HL-60/S4 treated with phorbol 12-myristate 13-acetate at 8.2 ng/mL for 4 days and 3 days (cell line): ENCODE results near the gene IRX2.

ENCODE experiments used
- in situ Hi-C: fragments of 300-500 bp; cut with MboI; formaldehyde crosslinking; loops from 2 replicates; pipeline ENCODE4 v1.15.0; 2022; ENCODE audit warnings: low sequenced_read_pairs

The IRX2 gene

DNA sequence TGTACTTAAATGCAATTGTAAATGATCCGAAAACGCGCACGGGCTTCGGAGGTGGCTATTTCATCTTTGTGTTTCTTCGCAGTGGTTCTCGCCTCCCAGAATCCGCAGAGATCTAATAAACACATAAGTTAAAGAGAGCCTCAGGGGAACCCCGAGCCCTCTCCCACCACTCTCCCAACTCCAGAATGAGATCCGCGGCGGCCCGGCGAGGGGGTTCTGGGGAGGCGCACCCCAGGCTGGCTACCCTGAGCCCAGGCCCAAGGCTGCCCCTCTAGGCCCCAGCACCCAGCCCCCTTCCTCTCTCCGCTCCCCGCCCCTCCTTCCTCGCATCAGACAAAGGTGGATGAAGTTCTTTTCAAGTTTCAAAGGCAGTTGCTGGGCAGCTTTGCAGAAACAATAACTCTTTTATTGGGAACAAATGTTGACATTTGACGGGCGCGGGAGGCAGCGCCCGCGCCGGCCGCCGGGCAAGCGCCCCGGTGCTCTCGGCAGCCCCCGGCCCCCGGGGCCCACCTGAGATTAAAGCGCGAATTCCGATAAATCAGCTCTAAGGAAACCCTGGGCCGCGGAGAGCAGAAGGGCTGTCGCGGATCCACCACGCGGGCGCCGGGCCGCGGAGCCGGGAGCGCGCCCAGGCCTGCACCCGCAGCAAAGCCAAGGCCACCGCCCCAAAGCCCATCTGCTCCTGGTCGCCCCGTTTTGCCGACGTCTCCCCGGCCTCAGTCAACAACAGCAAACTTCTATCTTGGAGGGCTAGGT is 8.4 kb downstream of the IRX2 start:
- in situ Hi-C loops: no loop called here

DNA sequence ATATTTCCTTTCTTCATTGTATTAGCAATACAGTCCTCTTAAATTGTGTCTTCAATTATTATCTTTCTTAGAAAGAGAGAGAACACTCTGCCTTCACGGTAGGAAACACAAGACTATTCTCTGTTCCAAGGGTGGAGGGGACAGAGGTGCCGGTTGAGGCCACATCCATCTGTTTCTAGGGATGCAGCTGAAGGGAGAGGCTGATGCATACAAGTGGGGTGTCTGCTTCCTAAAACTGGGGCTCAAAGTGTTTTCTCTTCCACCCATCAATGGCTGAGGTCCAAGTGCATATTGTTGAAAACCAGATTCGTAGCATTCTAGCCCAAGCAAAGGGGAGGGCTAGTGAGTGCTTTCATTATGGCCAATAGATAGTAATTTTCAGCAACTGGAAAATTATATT is 9.5 kb downstream of the IRX2 start:
- in situ Hi-C loops: no loop called here

DNA sequence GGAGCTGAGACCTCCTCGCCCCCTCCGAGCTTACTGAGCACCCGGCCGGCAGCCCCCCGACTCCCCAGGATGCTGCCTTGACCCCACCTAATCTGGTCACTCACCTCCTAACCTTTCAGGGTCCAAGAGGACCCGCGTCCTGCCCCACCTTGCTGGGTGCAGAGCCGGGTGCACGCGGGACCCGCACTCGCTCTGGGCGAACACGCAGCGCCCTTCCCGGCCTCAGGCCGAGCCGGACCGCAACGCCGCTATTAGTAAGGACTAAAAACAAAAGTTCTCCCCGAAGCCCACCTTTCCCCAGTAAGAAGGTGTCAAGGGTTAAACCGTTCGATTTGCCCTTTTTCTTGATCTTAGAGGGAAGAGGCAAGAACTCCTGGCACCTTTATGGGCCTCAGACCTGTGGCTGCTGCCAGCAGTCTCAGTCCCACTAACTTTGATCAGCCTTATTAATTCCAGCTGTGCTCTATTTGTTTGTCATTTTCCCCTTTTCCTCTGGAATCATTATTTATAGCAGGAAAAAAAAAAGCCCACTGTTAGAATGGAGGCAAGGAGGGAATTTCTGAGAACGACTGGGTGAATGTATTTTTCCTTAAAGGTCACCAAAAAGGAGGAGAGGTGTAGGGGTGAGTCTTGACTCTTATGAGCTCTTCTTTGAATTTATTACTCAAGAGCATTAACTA is 10.5 kb downstream of the IRX2 start:
- in situ Hi-C loops: no loop called here

DNA sequence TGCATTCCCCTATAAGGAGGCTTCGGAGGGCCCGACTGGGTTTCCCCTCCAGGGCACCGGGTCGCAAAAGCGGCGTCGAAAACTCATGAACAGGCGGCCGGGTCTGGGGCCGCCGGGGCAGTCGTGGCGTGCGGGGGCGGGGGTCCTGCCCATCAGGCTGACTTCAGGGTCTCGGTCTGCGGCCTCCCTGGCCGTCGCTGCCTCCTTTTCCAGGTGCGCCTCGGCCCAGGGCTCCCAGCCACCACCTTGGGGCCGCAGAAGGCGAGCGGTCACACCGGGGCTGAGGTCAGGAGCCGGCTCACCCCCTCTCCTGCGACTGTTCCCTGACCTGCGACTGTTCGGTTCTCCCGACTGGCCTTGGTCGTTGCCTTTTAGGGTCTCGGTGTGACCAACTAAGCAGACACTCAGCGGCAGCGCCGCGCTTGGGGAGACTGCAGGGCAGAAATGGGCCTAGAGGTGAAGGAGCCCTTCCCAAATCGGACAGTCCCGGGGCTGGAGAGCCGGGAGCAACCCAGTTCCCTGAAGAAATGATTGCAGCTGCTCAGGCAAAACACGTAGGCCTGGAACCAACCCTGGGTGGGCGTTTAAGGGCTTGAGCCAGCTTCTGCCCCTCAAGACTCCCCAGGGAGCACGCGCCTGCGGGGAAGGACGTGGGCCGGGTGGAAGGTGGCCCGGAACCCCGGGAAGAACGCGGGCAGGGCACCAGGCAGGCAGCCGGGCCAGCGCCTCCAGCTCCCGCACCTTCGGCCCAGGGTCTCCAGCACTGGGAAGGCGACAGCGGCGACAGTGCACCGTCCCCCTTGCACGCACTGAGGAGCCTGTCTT is 11.2 kb downstream of the IRX2 start:
- in situ Hi-C loops: no loop called here

DNA sequence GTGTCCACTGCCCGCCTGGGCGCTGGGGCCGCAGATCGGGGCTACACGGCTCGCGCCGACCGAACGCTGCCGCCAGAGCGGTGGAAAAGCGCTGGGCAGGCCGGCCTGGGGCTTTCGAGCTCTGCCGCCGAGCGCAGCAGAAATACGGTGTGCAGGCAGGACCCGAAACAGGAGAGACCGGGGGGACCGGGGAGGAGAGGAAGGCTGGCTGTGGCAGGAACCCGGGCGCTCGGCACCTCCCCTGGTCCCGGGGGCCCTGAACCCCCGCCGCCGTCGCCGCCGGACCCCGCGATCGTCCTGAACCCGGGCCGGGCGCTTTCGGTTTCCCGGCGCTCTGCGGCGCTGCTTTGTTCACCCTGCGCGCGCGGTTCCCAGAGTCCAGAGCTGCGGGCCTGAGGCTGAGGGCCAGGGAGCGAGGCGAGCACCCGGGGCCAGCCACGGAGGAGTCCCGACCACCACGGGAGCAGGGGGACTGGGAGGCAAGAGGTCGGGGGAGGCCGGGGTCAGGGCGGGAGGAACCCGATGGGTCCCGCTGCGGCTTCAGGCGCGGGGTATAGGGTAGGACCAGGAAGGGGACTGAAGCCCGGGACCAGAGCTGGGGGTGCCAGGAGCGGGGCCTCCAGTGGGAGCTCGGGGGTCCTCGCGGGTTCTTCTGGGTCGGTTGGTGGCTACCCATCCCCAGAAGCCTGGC is 12.0 kb downstream of the IRX2 start:
- in situ Hi-C loops: no loop called here

DNA sequence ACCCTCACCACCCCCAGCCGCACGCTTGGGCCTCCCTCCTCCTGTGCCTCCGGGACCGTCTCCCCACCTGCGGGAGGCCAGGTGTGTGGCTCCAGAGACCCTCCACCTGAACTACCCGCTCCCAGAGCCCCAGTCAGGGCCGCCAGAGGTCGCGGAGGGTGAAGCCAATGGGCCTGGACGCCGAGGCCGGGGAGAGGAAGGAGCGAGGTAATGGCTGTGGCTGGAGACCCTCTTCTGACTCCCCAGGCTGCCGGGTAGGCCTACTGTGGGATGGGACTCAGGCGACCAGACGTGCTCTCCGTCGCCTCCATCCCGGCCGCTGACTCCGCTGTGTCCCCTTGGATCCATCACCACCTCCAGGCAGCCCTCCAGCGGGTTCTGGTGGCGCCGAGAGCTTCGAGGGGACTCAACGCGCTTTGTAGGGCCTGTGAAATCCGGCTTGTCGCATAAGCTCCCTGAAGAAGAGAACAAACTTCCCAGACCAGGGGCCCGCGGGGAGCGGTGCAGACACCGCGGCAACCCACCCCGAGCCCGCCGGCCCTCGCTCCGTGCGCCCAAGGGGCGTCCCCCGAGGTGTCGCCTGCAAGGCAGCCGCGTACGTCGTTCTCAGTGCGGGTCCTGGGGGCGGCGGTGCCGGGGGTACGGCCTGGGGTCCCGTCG is 12.6 kb downstream of the IRX2 start:
- in situ Hi-C loops: no loop called here

DNA sequence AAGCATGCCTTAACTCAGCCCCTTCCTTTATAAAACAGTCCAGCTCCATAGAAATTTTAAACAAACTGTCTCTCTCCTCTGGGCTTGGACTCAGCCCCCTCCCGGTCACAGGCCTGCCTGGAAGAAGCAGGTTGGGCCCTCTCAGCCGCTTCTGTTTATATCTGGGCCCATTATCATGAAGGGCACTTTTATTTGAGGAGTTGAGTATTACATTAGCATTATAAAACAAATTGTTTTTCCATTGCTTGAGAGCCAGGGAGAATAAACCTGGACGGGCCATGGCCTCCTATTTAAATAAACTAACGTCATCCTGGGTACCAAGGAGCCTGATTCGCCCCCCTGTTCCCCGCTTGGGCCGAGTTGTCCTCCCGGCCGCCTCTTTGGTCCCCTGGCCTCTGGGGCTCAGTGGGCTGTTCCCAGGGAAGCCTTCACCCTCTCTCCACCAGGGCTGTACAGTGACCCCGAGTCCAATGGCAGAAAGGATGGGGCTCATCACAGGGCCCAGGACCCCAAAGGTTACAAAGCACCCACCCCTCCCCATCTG is 13.2 kb downstream of the IRX2 start:
- in situ Hi-C loops: no loop called here

DNA sequence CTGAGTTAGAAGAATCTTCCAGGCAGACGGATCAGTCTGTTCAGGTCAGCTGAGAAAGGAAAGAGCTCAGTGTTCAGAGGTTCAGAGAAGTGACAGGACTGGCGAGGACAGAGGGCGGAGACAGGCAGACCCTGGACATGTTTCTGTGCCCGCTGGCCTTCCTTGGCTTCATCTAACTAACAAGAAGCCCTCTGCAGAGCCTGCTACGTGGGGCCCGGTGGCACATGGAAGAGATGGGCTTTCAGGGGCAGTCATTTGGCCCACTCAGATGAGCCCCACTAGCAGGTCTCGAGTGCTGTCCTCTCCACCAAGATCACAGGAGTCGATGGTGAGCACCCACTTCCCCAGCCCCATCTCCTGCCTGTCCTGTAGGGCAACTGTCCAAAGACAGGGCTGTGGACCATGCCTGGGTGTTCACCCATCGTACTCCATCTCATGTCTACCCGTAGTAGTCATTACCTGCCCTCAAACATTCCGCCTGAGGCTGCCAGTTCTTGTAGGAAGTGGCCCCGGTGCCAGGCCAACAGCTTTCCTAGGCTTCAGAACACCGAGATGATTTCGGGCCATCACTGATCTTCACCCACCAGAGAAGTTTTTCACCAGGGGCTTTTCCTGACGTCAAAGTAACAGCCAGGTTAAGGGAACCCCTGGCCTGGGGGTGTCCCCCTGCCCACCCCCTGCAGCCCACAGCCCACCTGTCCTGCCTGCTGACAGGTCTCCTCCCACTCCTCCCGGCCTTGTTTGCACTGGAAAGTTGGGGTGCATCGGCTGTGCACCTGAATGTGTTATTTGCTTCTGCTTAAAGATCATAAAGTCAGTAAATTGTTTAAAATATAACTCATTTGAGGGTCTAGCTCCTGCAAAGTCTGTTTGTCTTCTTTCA is 14.0 kb downstream of the IRX2 start:
- in situ Hi-C loops: no loop called here

DNA sequence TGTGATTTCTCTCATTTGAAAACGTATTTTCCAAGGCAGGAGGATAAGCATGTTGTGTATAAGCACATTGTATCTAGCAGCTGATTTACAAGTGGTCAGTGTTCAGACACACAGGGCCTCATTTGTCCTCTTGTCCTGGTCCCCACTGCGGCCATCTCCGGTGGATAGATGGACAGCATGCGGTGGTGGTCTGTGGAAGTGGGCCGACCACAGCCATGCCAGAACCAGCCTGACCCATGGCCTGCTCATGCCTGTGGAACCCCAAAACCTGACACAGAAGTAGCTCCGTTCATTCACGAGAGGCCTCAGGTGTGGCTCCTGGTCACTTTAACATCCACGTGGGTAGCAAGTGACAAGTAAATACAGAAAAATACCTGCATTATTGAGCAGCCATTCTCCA is 14.6 kb downstream of the IRX2 start:
- in situ Hi-C loops: no loop called here

DNA sequence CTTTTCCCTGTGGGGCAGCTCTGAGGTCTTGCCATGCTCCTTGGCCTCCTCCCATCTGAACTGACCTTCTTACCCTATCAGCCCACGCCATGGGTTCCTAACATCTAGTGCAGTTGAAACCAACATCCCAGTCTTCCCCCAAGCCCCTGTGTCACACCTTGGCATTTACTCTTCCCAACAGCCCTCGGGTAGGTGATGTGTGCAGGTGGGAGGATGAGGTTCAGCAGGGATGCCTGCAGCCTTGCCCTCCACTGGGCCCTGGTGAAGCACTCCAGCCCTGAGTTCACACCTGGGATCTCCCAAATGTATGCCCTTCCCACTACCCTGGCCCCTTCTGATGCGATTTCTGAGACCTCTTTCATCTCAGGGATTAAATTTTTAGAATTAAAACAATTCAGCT is 15.5 kb downstream of the IRX2 start:
- in situ Hi-C loops: no loop called here

DNA sequence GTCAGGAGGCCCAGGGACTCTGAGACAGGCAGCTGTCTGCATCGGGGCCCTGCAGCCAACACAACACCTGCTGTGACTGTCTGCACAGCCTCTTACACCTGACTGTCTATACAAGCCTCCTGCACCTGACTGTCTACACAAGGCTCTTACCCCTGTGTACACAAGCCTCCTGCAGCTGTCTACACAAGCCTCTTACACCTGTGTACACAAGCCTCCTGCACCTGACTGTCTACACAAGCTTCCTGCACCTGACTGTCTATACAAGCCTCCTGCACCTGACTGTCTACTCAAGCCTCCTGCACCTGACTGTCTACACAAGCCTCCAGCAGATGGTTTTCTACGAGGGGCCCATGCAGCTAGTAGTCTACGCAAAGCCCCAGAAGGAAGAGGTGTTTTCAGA is 18.6 kb downstream of the IRX2 start:
- in situ Hi-C loops: no loop called here

DNA sequence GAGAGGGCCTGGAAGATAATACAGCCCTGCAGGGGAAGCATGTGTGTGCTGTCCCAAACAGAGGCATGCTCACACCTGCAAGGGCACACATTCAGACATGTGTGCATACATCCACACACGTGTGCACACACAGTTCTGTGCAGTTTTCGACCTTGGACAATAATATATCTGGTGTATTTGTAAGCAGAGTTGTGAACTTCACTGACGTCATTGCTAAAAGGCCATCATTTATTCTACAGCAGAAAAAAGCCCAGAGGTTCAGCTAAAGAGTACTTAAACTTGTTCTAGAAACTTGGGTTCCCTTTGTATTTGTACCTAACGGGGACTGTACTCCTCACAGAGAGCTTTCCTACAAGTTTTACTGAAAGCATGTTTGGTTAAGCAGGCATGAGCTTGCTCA is 19.5 kb downstream of the IRX2 start:
- in situ Hi-C loops: no loop called here

DNA sequence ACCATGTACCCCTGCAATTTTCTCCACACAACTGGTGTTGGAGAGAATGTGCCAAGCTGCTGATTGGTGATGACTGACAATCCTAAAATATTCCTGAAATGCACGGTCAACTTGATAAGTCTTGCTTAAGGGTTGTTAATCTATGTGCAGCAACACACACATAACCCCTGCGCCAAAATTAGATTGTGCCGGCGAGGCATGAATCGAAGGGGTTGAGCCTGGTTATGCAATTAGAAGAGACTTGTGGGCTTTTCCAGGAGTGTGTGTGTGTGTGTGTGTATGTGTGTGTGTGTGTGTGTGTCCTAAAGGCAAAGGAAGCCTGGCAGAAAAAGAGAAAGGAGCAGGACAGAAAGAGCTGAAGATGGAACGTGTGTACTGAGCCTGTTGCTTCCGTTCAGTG is 22.3 kb downstream of the IRX2 start:
- in situ Hi-C loops: no loop called here

DNA sequence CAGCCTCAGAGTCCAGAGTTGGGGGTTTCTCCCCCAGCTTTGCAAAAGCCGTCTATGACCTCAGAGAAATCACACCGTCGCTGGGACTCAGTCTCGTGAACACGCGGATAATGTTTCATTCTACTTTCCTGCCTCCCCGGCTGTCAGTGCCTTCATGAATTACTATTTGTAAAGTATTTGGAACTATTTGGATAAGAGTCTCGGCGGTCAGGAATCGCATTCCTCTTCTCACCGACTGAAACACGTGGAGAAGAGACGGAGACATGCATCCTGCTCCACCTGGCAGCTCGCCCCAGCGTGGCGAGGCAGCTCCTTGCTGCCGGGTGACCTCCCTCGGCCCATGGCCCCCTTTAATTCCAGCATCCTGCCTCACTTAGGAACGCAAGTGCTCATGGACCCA is 23.9 kb downstream of the IRX2 start:
- in situ Hi-C loops: no loop called here

DNA sequence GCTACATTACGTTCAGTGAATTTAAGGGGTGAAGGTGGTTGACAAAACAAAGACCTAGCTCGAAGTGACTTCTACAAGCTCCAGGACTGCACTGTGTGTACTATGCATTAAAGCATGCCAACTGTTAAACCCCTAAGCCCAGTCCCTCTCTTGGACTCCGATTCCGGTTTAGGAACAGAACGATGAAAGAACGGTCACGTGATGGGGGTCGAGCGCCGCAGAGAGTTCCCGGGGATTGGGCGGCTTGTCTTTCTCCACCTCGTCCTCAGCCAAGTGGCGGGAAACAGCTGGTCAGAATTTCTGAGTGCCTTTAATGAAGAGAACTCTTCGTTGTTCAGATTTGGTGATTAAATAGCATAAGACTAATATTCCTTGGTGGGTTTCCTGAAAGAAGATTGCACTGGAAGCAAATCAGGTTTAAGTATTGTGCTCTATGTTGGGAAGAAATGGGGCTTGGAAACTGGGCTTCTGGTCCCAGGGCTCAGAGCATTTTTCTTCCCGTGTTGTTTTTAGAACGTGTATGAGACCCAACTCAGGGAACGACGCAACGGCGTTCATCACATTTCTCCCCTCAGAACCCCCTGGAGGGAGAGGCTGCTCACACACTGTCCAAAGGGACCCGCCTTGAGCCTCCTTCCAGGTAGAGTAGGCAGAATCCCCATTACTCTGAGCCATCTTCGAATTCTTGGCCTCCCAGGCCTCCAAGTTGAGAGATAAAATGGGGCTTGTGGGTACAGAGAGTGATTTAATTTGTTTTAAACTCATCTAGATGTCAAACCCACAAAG is 25.3 kb downstream of the IRX2 start:
- in situ Hi-C loops: no loop called here

DNA sequence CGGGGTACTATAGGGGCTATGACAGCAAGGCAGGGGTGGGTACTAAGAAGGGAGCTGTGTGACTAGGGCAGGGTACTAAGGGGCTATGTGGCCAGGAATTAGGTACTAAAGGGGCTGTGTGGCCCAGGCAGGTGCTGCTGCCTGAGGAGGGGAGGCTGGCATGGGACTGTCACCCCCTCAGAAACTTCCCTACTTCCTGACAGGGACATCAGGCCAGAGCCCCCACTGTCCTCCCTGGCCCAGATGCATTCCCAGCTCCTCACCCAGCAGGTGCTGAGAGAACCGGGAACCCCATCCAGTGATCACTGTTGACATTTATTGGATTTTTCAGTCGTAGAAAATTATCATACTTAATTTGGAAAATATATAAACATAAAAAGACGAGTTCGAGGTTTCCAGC is 26.6 kb downstream of the IRX2 start:
- in situ Hi-C loops: no loop called here

DNA sequence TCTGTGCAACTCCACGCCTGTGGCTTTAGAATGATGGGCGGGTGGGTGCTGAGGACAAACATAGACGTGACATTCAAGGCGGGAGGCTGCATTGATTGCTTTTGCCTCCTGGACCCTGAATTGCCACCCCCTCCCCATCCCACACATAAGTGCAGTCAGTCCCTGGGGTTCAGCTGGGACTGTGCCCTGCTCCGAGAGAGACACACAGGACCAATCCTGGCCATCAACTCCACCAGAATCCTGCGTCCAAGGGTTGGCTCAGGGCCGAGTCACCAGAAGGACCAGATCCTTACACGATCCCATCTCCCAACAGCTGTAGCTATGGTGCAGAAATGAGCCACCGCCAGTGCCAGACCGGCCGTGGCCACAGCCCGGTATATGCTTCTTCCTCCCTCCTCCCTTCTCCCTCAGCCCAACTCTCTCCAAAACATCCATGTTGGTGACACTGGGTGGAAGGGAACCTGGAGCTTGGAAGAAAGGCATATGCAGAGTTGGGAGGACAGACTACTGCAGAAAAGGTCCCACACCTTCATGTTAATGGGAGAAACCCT is 27.4 kb downstream of the IRX2 start:
- in situ Hi-C loops: no loop called here

DNA sequence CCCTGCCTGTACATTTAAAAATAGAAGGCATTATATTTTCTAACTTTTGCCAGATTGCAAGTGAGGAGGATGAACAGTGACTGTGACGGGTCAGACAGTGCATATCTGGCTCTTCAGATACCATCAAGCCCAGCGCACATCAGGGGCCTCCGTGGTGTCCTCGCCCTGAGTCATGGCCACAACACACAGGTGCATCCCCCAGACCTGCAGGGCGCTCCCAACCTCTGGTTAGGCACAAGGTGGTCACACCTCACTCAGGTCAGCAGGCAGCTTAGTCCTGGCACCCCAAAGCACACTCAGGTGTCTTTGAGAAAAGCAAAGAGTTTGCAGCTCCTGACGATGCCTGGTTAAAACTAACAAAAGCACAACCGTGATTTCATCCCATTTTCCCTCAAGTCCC is 28.6 kb downstream of the IRX2 start:
- in situ Hi-C loops: no loop called here
